GM21528 (cell line): ENCODE measurements around the gene NECTIN4.
A peak's percentile ranks its signal among the peaks of the same experiment; 100 is the strongest.

ENCODE experiments used
- ATAC-seq: cut with Tn5 transposase; IDR thresholded peaks from one replicate; pipeline ENCODE4 v1.9.1; 2021; ENCODE audit warnings: mild to moderate bottlenecking, moderate library complexity; ENCODE audit not compliant: unreplicated experiment, low FRiP score

The NECTIN4 gene

GRCh38 chr1:161083748-161084596, 5.4 kb downstream of the NECTIN4 start:
- no peak for ATAC-seq

GRCh38 chr1:161082996-161083747, 6.2 kb downstream of the NECTIN4 start:
- ATAC-seq, result no peak

GRCh38 chr1:161082483-161082882, 6.9 kb downstream of the NECTIN4 start:
- no peak for ATAC-seq

DNA sequence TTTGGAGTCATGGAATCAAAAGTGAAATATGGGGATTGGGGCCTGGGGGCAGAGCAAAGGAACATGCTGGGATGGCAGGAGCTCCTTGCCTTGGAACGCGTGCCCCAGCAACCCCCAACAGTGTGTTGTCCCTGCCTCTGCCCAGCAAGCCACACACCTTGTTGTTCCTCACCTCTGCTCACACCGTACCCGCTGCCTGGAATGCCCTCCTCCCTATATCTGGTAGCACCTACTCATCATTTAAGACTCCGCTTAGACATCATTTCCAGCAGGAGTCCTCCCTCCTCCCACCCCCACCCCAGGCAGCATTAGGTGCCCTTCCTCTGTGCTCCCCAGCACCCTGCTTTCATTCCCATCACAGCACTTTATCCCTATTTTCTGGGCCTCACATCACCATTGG, 7.8 kb downstream of the NECTIN4 start:
- ATAC-seq, result no peak

- ATAC-seq, result no peak
These were observed 8.6 kb downstream of the NECTIN4 start for GRCh38 chr1:161080441-161081405.

DNA sequence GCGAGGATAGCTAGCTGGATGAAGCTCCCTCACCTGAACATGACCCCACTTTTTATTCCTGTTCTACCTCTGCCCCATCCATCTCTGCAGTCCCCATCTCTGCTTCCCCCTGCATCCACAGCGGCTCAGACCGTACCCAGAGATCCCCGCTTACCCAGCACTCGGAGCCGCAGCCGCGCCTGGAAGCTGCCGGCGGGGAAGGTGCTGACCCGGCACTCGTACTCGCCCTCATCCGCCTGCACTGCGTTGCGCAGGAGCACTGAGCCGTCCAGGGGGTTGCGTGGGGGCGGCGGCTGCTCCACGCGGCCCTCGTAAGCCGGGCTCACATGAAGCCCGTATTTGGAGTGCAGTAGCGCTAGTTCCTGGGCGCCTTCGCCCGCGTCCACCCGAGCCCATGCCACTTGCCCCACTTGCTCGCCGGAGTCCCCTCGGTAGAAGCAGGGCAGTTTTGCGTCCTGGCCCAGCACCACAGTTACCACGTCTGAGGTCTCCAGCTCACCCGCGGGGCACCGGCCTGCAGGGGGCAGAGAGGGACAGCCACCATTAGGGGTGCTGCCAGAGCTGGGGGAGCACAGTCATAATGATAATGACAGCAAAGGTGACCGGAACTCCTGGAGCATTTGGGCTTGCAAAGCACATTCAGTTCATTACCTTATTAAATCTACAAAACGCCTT, 9.8 kb downstream of the NECTIN4 start:
- ATAC-seq, result no peak

DNA sequence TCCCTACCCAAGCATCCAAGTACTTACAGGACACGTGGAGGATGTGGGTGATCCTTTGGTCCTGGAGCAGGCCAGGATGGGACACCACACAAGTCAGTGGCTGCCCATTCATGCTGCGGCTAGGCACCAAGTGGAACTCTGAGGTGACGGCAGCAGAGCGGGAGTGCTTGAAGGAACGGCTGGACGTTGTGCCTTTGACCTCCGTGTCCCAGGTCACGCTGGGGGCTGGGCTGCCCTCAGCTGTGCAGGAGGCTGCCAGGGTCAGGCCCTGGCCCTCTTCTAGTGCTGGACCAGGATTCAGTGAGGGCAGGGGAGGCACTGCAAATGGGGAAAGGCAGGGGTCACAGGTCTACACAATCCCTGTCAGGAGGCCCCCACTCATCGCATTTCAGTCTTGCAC, 11.9 kb downstream of the NECTIN4 start:
- no peak for ATAC-seq

- ATAC-seq, result no peak
These were observed 12.9 kb downstream of the NECTIN4 start for GRCh38 chr1:161076410-161076809.

DNA sequence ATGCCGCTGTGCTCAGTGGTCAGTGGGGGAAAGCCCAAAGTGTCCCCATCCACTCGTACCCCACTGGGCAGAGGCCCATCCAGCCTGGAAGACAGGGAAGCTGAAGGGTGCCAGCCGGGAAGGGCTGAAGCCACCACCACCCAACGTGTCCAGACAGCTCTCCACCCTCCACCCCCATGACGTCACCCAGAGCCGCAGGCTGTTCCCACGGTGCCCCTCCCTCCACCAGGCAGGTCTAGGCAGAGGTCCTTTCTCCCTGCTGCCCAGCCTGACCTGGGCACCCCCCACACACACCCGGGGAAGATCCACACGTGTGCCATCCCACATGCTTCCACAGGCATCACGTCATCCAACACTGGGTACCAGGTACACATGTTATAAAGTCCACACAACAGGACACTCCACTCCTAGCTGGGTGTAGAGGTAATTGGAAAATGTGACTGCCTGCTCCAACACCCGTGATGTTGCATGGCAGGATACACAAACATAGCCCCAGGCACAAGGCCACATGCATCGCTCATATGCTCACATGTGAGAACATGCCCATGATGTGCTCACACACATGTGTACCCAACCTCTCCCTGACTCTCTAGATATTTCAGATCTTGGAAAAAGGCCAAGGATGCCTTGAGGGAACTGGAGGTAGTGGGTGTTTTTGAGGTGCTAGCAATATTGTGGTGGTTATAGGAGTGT, 14.5 kb downstream of the NECTIN4 start:
- ATAC-seq, result no peak

DNA sequence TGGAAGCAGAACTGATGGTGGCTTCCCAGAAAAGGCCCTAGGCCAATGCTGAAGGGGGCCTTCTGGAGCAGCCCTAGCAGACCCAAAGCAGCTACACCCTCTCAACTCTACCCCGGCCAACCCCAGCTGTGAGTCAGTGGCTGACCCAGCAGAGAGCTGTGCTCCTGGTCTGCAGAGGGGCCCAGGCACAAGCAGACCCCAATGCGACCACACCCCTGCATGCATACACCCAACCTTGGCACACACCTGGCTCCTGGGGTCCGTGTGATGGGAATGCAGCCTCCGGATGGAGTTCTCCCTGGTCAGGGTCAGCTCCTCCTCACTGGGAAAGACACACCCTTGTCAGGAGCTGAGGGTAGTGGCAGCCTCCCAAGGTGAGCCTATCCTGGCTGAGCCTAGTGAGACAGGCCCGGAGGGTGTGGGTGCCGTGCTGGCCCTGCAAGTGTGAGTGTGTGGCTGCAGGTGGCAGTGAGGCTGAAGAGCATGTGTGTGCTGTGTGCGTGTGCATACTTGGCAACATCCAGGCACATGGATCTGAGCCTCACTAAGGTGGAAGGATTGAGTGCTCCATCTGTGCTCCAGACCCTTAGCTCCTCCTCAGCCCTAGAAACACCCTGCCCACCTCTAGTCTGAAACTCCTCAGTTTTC, 15.8 kb downstream of the NECTIN4 start:
- no peak for ATAC-seq

DNA sequence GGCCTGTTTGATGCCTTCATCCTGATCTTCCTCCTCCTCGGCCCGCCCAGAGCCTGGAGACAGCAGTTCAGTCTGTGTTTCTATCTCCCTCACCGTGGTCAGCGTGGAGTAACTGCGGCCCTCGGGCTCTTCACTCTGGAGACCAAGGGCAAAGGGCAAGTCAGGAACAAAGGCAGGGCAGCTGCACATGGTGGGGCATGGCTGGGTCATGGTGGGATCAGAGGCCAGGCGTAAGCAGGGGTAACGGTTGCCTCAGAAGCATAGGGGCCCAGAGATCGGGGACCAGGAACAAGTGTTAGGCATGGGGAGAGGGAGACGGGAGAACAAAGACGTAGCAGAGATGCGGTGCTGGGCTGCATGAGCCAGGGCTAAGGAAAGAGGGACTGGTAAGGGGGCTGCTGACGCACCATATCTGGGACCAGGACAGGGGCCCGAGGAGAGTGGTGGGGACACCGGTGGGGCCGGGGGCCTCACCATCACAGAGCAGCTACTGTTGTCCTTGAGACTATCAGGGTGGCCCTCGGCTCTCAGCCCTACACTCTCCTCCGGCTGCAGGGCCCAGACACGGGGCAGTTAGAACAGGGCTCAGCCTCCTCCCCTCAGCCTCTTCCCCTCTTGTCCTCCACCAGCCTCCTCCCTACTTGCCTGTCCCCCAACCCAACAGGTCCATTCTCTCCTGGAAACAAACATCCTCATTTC, 16.5 kb downstream of the NECTIN4 start:
- ATAC-seq, result no peak

DNA sequence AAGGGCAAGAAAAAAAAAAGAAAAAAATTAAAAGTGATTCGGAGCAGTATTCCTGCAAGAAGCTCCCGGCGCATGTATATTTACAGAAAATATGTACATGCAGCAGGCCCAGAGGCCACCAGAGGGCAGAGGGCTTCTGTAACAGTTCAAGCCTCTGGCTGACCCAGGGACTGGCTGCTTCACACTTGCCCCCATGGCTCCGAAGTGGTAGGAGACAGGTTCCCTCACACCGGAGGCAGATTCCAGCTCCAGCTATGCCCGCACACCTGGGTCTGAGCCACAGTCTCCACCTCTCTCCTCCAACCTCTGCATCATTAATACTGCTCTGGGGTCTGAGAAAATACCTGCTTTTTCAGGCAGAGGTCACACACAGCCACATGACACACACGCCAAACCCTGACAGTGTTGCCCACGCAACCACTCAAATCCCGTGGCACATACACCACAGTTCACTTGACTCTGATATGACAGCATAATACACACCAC, 17.4 kb downstream of the NECTIN4 start:
- no peak for ATAC-seq

- no peak for ATAC-seq
These were observed 18.6 kb downstream of the NECTIN4 start for GRCh38 chr1:161070761-161071160.

GRCh38 chr1:161069731-161070270, 19.6 kb downstream of the NECTIN4 start, which contains the start of gene ARHGAP30:
TSS of gene ARHGAP30 (minus strand) at chr1:161069891. CDS start at chr1:161069624, 267 bp downstream.
- peak; percentile 78 for ATAC-seq

DNA sequence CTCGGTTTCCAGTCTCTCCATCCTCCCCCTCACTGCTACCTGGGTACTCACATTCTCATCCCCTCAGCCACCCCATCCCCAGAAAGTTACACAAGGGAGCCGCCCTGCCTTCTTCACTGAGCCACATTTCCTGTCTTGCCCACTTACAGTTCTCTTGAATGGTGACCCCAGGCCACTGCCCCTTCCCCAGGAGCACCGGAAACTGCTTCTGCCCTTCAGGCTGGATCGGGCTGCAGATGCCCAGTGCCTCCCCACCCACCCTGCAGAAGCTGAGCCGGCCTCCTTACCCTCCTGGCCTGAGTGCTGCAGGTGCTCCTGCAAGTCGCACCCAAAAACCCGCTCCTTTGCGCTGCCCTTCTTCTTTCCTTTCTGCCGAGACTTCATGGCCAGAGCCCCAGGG, 20.1 kb downstream of the NECTIN4 start:
- peak; percentile 5 for ATAC-seq

- ATAC-seq, result peak; percentile 56
These were observed 20.8 kb downstream of the NECTIN4 start for GRCh38 chr1:161068306-161069234.

DNA sequence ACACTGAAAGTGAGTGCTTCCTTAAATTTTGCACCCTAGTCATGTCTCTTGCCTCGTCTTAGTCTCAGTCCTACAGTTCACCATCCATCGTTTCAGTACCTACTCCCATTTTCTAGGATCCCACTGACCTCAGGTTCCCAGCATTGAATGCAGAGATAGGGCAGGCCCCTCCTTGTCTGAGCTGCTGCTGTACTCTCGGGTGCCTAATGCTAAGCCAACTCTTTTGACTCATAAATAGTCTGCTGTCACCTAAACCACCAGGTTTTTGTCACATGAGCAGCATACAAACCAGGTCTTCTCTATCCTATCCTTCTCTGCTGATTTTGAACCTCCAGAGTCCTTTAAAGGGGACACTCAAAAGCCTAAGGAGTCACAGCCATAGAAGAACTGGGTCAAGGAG, 22.7 kb downstream of the NECTIN4 start:
- no peak for ATAC-seq
